Coronary artery (tissue), 2 donors: Measurements from ENCODE around the gene MYOM1.
"Not testable (repeated sequence)": the region's sequence is repeated elsewhere in the genome, so short reads cannot be mapped to it uniquely, and the experiment has no call there.

Experiments
- DNase-seq: peaks from one replicate; pipeline ENCODE4 v3.0.0-alpha.2; 2017; ENCODE audit warnings: low spot score
- H3K27ac ChIP-seq, 2 donors: fragments of 200-600 bp; sonication (generic); one replicate each; pipeline ENCODE4 v1.5.1; 2016 to 2019
- H3K4me3 ChIP-seq: fragments of 200-600 bp; sonication (generic); 2 replicates; pipeline ENCODE4 v1.5.1; 2016; ENCODE audit warnings: mild to moderate bottlenecking, moderate library complexity
- TF ChIP-seq, protein P1 (sequence below): fragments of 200-600 bp; sonication (generic); IDR thresholded peaks from one replicate; pipeline ENCODE4 v1.5.1; 2019; ENCODE audit warnings: antibody characterized with exemption

MYOM1 gene

DNA sequence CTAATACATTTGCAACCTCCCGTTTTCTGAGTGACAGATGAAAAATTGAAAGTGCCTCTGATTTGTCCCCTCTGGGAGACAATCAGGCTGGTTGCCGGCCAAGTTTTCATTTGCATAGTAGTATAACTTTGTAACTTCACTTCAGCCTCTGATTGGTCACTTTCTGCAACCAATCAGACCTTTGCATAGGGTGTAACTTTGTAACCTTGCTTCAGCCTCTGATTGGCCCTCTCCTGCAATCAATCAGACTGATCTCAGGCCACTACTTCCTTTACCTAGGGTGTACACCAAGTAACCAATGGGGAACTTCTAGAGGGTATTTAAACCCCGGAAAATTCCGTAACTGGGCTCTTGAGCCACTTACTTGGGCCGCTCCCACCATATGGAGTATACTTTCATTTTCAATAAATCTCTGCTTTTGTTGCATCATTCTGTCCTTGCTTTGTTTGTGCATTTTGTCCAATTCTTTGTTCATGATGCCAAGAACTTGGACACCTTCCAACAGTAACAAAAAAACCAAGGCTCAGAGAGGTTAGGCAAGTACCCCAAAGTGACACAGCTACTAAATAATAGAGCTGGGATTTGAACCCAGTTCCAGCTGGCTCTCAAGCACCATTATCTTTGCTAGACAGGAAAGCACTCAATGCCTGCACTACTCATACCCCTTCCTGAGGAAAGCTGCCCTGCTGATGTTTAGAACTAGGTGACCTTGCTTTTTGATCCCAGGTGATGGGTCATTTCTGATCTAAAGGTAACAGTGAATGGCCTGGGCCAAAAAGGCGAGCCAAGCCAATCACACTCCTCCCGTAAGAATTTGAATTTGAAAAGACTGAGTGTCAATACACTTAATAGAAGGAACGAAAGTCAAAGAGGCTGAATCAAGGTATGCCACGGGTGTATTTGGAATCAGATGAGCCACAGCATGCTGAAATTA is 10.9 kb upstream of the MYOM1 start:
- no peak overlapping the region for H3K4me3 ChIP-seq
- TF ChIP-seq, protein P1, sequence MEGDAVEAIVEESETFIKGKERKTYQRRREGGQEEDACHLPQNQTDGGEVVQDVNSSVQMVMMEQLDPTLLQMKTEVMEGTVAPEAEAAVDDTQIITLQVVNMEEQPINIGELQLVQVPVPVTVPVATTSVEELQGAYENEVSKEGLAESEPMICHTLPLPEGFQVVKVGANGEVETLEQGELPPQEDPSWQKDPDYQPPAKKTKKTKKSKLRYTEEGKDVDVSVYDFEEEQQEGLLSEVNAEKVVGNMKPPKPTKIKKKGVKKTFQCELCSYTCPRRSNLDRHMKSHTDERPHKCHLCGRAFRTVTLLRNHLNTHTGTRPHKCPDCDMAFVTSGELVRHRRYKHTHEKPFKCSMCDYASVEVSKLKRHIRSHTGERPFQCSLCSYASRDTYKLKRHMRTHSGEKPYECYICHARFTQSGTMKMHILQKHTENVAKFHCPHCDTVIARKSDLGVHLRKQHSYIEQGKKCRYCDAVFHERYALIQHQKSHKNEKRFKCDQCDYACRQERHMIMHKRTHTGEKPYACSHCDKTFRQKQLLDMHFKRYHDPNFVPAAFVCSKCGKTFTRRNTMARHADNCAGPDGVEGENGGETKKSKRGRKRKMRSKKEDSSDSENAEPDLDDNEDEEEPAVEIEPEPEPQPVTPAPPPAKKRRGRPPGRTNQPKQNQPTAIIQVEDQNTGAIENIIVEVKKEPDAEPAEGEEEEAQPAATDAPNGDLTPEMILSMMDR: no peak
- DNase-seq: no peak

DNA sequence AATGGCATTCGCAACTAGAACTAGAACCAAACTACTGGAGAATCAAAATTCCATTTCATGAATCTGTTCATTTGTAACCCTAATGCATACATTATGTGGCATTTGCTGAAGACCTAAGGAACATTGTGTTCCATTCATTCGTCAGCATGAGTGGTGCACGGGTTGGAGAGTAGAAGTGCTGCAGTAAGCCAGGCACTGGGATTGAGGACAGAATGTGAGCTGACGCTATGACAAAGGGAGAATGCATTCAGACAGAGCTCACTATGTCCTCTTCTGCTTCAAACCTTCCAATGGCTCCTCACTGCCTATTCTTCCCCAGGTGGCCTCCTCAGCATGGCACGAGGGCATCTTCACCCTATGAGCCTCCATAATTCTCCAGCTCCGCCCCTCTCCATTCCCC is 6.3 kb upstream of the MYOM1 start:
- Histone ChIP-seq H3K27ac (no peak overlapping the region), H3K4me3 (no peak overlapping the region)
- TF ChIP-seq, protein P1: no peak
- DNase-seq: no peak

More for the DNA sequence above, 10.9 kb upstream of the MYOM1 start:
- no peak overlapping the region for H3K27ac ChIP-seq

DNA sequence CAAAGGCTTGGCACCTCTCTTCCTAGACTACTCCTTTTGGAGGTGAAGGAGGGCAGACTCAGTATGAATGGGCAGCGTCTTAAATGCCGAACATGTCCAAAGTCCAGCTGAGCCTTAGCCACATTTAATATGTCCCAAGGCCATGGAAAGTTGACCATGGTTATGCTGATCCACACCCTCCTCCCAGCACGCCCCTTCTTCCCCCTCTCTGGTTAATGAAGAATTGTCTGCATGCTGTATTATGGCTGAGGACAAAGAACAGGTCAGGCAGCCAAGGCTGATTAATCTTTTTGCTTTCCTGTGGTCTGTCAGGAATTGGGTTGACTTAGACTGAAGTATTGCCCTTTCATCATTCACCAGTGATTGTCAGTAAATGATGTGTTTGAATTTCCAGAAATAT is 5.8 kb upstream of the MYOM1 start:
- TF ChIP-seq, protein P1: no peak
- H3K27ac ChIP-seq: no peak overlapping the region
- H3K4me3 ChIP-seq: no peak overlapping the region
- DNase-seq: no peak

DNA sequence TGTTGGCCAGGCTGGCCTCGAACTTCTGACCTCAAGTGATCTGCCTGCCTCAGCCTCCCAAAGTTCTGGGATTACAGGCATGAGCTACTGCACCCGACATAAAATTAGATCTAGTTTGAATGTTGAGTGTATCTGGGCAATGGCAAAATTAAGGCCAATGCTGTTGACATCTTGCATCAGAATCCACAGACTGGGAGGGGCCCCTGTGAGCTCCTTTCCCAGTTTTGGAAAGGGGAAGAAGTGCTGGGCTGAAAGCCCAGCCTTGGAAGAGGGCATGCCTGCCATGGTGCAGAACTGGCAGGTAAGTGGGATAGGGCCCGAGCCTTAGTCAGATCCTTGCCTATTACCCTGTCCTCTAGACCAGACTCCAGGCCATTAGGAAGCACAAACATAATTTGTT is 4.5 kb upstream of the MYOM1 start:
- TF ChIP-seq, protein P1: no peak
- no peak for DNase-seq
- Histone ChIP-seq H3K4me3 (no peak overlapping the region), H3K27ac (no peak overlapping the region)

DNA sequence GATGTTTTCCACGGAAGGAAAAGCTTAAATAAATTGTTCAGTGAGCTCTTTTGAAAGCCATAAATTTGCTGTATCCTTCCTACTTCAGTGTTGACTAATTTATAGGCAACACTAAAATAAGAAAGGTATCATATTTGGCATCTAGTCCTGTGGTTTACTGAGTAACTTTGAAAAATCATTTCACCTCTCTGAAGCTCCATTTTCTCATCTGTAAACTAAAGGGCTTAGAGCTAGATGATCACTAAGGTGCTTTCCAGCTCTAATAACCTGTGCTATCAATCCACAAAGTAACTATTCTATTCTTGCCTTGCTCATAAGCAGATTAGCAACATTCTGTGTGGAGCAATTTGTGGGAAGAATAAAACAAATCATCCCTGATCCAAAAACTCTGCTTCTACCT is 3.6 kb upstream of the MYOM1 start:
- no peak overlapping the region for H3K27ac ChIP-seq
- DNase-seq: no peak
- TF ChIP-seq, protein P1: no peak
- H3K4me3 ChIP-seq: no peak overlapping the region

DNA sequence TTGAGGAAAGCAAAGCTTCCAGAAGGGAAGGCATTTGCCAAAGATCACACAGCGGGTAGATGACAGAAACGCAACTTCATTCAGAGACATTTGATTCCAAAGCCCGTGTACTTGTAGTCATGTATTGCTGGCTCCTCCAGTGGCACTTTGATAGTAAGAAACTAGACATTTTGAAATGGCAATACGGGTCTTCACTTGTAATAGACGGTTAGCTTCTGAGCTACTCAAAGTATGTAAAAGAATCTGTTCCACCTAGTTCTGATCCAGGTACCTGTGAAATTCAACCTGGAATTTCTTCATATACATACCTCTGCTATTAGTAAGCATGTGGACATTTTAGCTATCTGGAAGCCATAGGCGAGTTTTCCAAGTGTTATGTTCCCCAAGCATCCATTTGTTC is 1.7 kb upstream of the MYOM1 start:
- Histone ChIP-seq H3K4me3 (no peak overlapping the region), H3K27ac (no peak overlapping the region)
- DNase-seq: no peak
- TF ChIP-seq, protein P1: no peak

DNA sequence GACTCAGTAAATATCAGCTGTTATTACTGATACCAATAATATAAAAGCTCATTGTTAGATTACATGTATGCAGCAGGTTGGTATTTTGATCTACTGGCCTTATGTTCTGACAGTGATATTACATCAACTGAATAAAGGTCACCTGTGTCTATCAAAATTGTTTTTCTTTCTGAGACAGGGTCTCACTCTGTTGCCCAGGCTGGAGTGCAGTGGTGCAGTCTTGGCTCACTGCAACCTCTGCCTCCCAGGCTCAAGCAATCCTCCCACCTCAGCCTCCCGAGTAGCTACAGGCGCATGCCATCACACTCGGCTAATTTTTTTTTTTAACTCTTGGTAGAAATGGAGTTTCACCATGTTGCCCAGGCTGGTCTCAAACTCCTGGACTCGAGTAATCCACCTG is 1.1 kb upstream of the MYOM1 start:
- not testable (repeated sequence) for H3K4me3 ChIP-seq, DNase-seq
- H3K27ac ChIP-seq: peak overlapping the region; percentile 82 to 88
